CD14-positive monocyte (primary cell): ENCODE results near the gene CYSTM1. TPM values are rescaled to one million over a fixed set of nuclear protein-coding genes. Genes with fewer than 3 reads are reported as not detected.
A peak's percentile ranks its signal among the peaks of the same experiment; 100 is the strongest.

Source experiments
- DNase-seq, 3 donors: peaks; one replicate each; pipeline ENCODE4 v3.0.0-alpha.2; 2011 to 2022
- H2AFZ ChIP-seq: 2 replicates; pipeline ENCODE4 v1.6.0; 2012; ENCODE audit warnings: mild to moderate bottlenecking, low read depth, low read length, inconsistent platforms; ENCODE audit not compliant: insufficient read depth, poor library complexity, severe bottlenecking
- H3K27ac ChIP-seq, 2 donors: 1 replicate in 1 of 2; 2 replicates in 1 of 2; pipeline ENCODE4 v1.5.1; 2012 to 2013; ENCODE audit warnings: low read length in 2 of 2, control low read depth in 1 of 2, inconsistent platforms in 1 of 2, low read depth in 1 of 2, mild to moderate bottlenecking in 1 of 2
- H3K27me3 ChIP-seq, 2 donors: one replicate each; pipeline versions ENCODE4 v1.6.0 to v1.6.1; 2011 to 2013; ENCODE audit warnings: low read length in 2 of 2; ENCODE audit not compliant: control insufficient read depth in 2 of 2, insufficient read depth in 2 of 2
- H3K36me3 ChIP-seq, 2 donors: replicated peaks in 1 of 2; 1 replicate in 1 of 2; 2 replicates in 1 of 2; pipeline versions ENCODE4 v1.5.1 to v1.6.1; 2012 to 2013; ENCODE audit warnings: low read length in 2 of 2, control low read depth in 1 of 2, inconsistent platforms in 1 of 2, mild to moderate bottlenecking in 1 of 2; ENCODE audit not compliant: insufficient read depth in 2 of 2, control insufficient read depth in 1 of 2
- H3K4me1 ChIP-seq, 2 donors: 1 replicate in 1 of 2; 2 replicates in 1 of 2; pipeline versions ENCODE4 v1.5.1 to v1.6.1; 2012 to 2013; ENCODE audit warnings: low read length in 2 of 2, control low read depth in 1 of 2, inconsistent platforms in 1 of 2, mild to moderate bottlenecking in 1 of 2, moderate library complexity in 1 of 2; ENCODE audit not compliant: insufficient read depth in 2 of 2, control insufficient read depth in 1 of 2
- H3K4me2 ChIP-seq: replicated peaks from 2 replicates; pipeline ENCODE3; 2012; ENCODE audit warnings: low read length, moderate library complexity, mild to moderate bottlenecking; ENCODE audit not compliant: poor library complexity, severe bottlenecking; ENCODE audit errors: extremely low read depth
- H3K4me3 ChIP-seq, 3 experiments: fragments of 200-600 bp in 1 of 3; sonication (generic) in 1 of 3; replicated peaks in 1 of 3; 1 replicate in 2 of 3; 2 replicates in 1 of 3; pipeline ENCODE4 v1.5.1; 2011 to 2013; ENCODE audit warnings: low read length in 3 of 3, mild to moderate bottlenecking in 3 of 3, control low read depth in 2 of 3, low read depth in 2 of 3, inconsistent platforms in 1 of 3, moderate library complexity in 1 of 3
- H3K79me2 ChIP-seq: 2 replicates; pipeline ENCODE4 v1.6.0; 2012; ENCODE audit warnings: mild to moderate bottlenecking, control low read depth, inconsistent platforms, low read length, moderate library complexity; ENCODE audit not compliant: insufficient read depth
- H3K9ac ChIP-seq: 2 replicates; pipeline ENCODE4 v1.6.0; 2017; ENCODE audit warnings: low read length, mild to moderate bottlenecking; ENCODE audit not compliant: insufficient read depth, poor library complexity, severe bottlenecking
- H3K9me3 ChIP-seq, 2 donors: replicated peaks in 1 of 2; 1 replicate in 1 of 2; 2 replicates in 1 of 2; pipeline versions ENCODE4 v1.5.1 to v1.6.1; 2012 to 2013; ENCODE audit warnings: low read length in 2 of 2, control low read depth in 1 of 2; ENCODE audit not compliant: control insufficient read depth in 1 of 2, insufficient read depth in 1 of 2
- H4K20me1 ChIP-seq: 2 replicates; pipeline ENCODE4 v1.6.0; 2012; ENCODE audit warnings: mild to moderate bottlenecking, low read length, control low read depth, moderate library complexity; ENCODE audit not compliant: insufficient read depth
- H3K27ac Mint-ChIP-seq, 7 donors: one replicate each; pipeline ENCODE4 v1.8.0; 2020; ENCODE audit warnings: mild to moderate bottlenecking in 7 of 7, mixed read lengths in 7 of 7, moderate library complexity in 6 of 7, inconsistent platforms in 2 of 7
- H3K27me3 Mint-ChIP-seq, 3 donors: one replicate each; pipeline ENCODE4 v1.8.0; 2021 to 2022; ENCODE audit warnings: low read depth in 3 of 3, mild to moderate bottlenecking in 3 of 3, mixed read lengths in 3 of 3, moderate library complexity in 3 of 3, inconsistent platforms in 1 of 3
- H3K36me3 Mint-ChIP-seq, 2 donors: one replicate each; pipeline ENCODE4 v1.8.0; 2020; ENCODE audit warnings: mixed read lengths in 2 of 2, inconsistent platforms in 1 of 2, mild to moderate bottlenecking in 1 of 2
- H3K4me1 Mint-ChIP-seq: one replicate; pipeline ENCODE4 v1.8.0; 2020; ENCODE audit warnings: mild to moderate bottlenecking, mixed read lengths
- H3K4me3 Mint-ChIP-seq, 2 donors: one replicate each; pipeline ENCODE4 v1.8.0; 2020; ENCODE audit warnings: mild to moderate bottlenecking in 2 of 2, mixed read lengths in 2 of 2, moderate library complexity in 1 of 2
- H3K9me3 Mint-ChIP-seq, 7 donors: one replicate each; pipeline ENCODE4 v1.8.0; 2020 to 2022; ENCODE audit warnings: mixed read lengths in 7 of 7, mild to moderate bottlenecking in 6 of 7, moderate library complexity in 6 of 7, inconsistent platforms in 2 of 7
- WGBS: methylation state at CpG from one replicate; pipeline ENCODE4 v1.1.5; 2013; ENCODE audit warnings: missing lambda C conversion rate; ENCODE audit not compliant: insufficient coverage; 5-methylcytosine and 5-hydroxymethylcytosine counted together
- intact Hi-C, 2 donors: fragments of 100-400 bp; cut with micrococcal nuclease; formaldehyde crosslinking; loops; one replicate each; pipeline versions ENCODE4 v1.15.0 to v1.15.1; 2023
- polyA plus RNA-seq, 3 donors: library from polyadenylated mRNA; depleted of rRNA in 1 of 3; unstranded in 2 of 3; stranded (reverse) in 1 of 3; fragments of 300-500 nt in 2 of 3; fragments of >200 nt in 1 of 3; fragmentation: Illumina TruSeq in 2 of 3; gene quantifications; 1 replicate in 2 of 3; 2 replicates in 1 of 3; pipeline ENCODE4 v1.2.3, GENCODE V29; 2012 to 2021
- TF ChIP-seq, protein P1 (sequence below): fragments of 200-600 bp; IDR thresholded peaks from one replicate; pipeline ENCODE4 v1.8.0; 2022; ENCODE audit warnings: antibody characterized with exemption, mild to moderate bottlenecking

The CYSTM1 gene
- polyA plus RNA-seq, 3 donors, result 14.0 to 40.0 (median 36.7) TPM

GRCh38 chr5:140174014-140174413 lies 974 bp upstream of the CYSTM1 start:
- Histone ChIP-seq H3K27me3 (no peaks in the 10 kb centered on the region), H3K4me2 (peak overlapping the region; percentile 90), H3K9me3 (no peaks in the 10 kb centered on the region), H3K27ac (no peak overlapping the region), H3K4me3 (no peak overlapping the region), H3K79me2 (peaks cover 3% of the 10 kb centered on the region), H2AFZ (no peak overlapping the region), H3K4me1 (peaks cover 19 to 22% of the 10 kb centered on the region in 2 donors), H3K9ac (no peak overlapping the region), H3K36me3 (no peaks in the 10 kb centered on the region), H4K20me1 (no peaks in the 10 kb centered on the region)
- H3K4me3 Mint-ChIP-seq, result no peak overlapping the region
- H3K27ac Mint-ChIP-seq, result peak overlapping the region in 1 of 7 donors; percentile 94
- no CpG with 5 or more reads among the region's 2 CpGs for WGBS
- DNase-seq, result no peak
- peaks cover 13% of the 10 kb centered on the region for H3K4me1 Mint-ChIP-seq
- no peaks in the 10 kb centered on the region for H3K36me3 Mint-ChIP-seq
- H3K9me3 Mint-ChIP-seq, result peaks cover 0 to 2% (median 0%) of the 10 kb centered on the region in 7 donors
- intact Hi-C loops, result no loop called here
- H3K27me3 Mint-ChIP-seq, result peaks cover 1 to 10% (median 5%) of the 10 kb centered on the region in 3 donors
- TF ChIP-seq, protein P1, sequence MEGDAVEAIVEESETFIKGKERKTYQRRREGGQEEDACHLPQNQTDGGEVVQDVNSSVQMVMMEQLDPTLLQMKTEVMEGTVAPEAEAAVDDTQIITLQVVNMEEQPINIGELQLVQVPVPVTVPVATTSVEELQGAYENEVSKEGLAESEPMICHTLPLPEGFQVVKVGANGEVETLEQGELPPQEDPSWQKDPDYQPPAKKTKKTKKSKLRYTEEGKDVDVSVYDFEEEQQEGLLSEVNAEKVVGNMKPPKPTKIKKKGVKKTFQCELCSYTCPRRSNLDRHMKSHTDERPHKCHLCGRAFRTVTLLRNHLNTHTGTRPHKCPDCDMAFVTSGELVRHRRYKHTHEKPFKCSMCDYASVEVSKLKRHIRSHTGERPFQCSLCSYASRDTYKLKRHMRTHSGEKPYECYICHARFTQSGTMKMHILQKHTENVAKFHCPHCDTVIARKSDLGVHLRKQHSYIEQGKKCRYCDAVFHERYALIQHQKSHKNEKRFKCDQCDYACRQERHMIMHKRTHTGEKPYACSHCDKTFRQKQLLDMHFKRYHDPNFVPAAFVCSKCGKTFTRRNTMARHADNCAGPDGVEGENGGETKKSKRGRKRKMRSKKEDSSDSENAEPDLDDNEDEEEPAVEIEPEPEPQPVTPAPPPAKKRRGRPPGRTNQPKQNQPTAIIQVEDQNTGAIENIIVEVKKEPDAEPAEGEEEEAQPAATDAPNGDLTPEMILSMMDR, result no peak

- peak overlapping the region; percentile 90 for H3K4me2 ChIP-seq
- peak overlapping the region; percentile 70 to 88 for H3K27ac ChIP-seq
- H3K9me3 ChIP-seq, result no peaks in the 10 kb centered on the region
- peaks cover 0 to 4% of the 10 kb centered on the region in 2 donors for H3K36me3 Mint-ChIP-seq
- TF ChIP-seq, protein P1, result peak; percentile 37
- H3K4me1 Mint-ChIP-seq, result peaks cover 11% of the 10 kb centered on the region
- DNase-seq, result peak; percentile 75 to 79 (median 78)
- WGBS, result under 1% methylated on average over 58 of the region's 58 CpGs
- peak overlapping the region; percentile 91 for H3K9ac ChIP-seq
- peaks cover 1 to 10% (median 5%) of the 10 kb centered on the region in 3 donors for H3K27me3 Mint-ChIP-seq
- H3K36me3 ChIP-seq, result no peaks in the 10 kb centered on the region
- no peaks in the 10 kb centered on the region for H4K20me1 ChIP-seq
- H3K4me3 ChIP-seq, result peak overlapping the region; percentile 56 to 93 (median 88)
- intact Hi-C loops, result no loop called here
- H3K27ac Mint-ChIP-seq, result peak overlapping the region; percentile 90 to 98 (median 94)
- peaks cover 3% of the 10 kb centered on the region for H3K79me2 ChIP-seq
- H2AFZ ChIP-seq, result peak overlapping the region; percentile 72
- peak overlapping the region; percentile 98 for H3K4me3 Mint-ChIP-seq
- peaks cover 0 to 2% (median 0%) of the 10 kb centered on the region in 7 donors for H3K9me3 Mint-ChIP-seq
- H3K4me1 ChIP-seq, result peaks cover 14 to 15% of the 10 kb centered on the region in 2 donors
- H3K27me3 ChIP-seq, result no peaks in the 10 kb centered on the region
Measured at GRCh38 chr5:140175367-140176030, 511 bp downstream of the CYSTM1 start.
